H1 (cell line): Measurements from ENCODE around the gene PTPRE. TPM values are rescaled to one million over a fixed set of nuclear protein-coding genes. Genes with fewer than 3 reads are reported as not detected.
A peak's percentile ranks its signal among the peaks of the same experiment; 100 is the strongest.

Experiments used
- CTCF ChIA-PET: fragments of 300-600 bp; sonication (Branson Sonifier 250); formaldehyde crosslinking; loops from one replicate; lab custom pipeline; 2021; ENCODE audit not compliant: partially characterized antibody; lab: Charles Lee
- POLR2A ChIA-PET: fragments of 300-600 bp; sonication (Branson Sonifier 250); formaldehyde crosslinking; loops from one replicate; lab custom pipeline; 2021; ENCODE audit warnings: inconsistent platforms; ENCODE audit not compliant: partially characterized antibody; lab: Charles Lee
- DNase-seq, 2 experiments: peaks; one replicate each; pipeline versions ENCODE4 v3.0.0 to v3.0.0-alpha.2; 2010 to 2022; ENCODE audit warnings: low spot score in 2 of 2, low read depth in 1 of 2, mixed read lengths in 1 of 2
- FAIRE-seq: peaks from 2 replicates; lab custom pipeline; 2011; peaks lifted over from hg19 to GRCh38; lab: Jason Lieb, UNC
- H2AFZ ChIP-seq: 2 replicates; pipeline ENCODE4 v1.8.1; 2012; ENCODE audit warnings: low read length, inconsistent platforms
- H2AK5ac ChIP-seq: 2 replicates; pipeline ENCODE4 v1.6.1; 2013; ENCODE audit warnings: low read depth, low read length
- H2BK120ac ChIP-seq: replicated peaks from 2 replicates; pipeline ENCODE3; 2013; ENCODE audit warnings: low read depth, low read length, inconsistent platforms
- H2BK12ac ChIP-seq: 2 replicates; pipeline ENCODE4 v1.6.1; 2013; ENCODE audit warnings: low read depth, low read length
- H2BK15ac ChIP-seq: 2 replicates; pipeline ENCODE4 v1.6.1; 2013; ENCODE audit warnings: low read length
- H2BK20ac ChIP-seq: 2 replicates; pipeline ENCODE4 v1.6.1; 2013; ENCODE audit warnings: low read length
- H2BK5ac ChIP-seq: 2 replicates; pipeline ENCODE4 v1.6.1; 2013; ENCODE audit warnings: low read depth, low read length
- H3K14ac ChIP-seq: 2 replicates; pipeline ENCODE4 v1.6.1; 2013; ENCODE audit warnings: inconsistent platforms; ENCODE audit not compliant: insufficient read length
- H3K18ac ChIP-seq: 2 replicates; pipeline ENCODE4 v1.6.1; 2013; ENCODE audit warnings: low read length; ENCODE audit errors: extremely low read depth
- H3K23ac ChIP-seq: 2 replicates; pipeline ENCODE4 v1.6.1; 2013; ENCODE audit warnings: inconsistent platforms; ENCODE audit not compliant: insufficient read length
- H3K23me2 ChIP-seq: 2 replicates; pipeline ENCODE4 v1.6.1; 2013; ENCODE audit warnings: low read depth, low read length
- H3K27ac ChIP-seq: 2 replicates; pipeline ENCODE4 v1.6.1; 2011; ENCODE audit warnings: low read depth, low read length, inconsistent platforms
- H3K27me3 ChIP-seq, 4 experiments: replicated peaks in 1 of 4; 1 replicate in 1 of 4; 2 replicates in 3 of 4; pipeline versions ENCODE4 v1.6.1 to v1.8.1; 2011 to 2013; ENCODE audit warnings: low read length in 3 of 4, mild to moderate bottlenecking in 3 of 4, inconsistent platforms in 2 of 4, mixed read lengths in 2 of 4, moderate library complexity in 1 of 4; ENCODE audit not compliant: control insufficient read depth in 3 of 4, insufficient read depth in 3 of 4; ENCODE audit errors: extremely low read depth in 1 of 4
- H3K36me3 ChIP-seq, 4 experiments: 2 replicates each; pipeline versions ENCODE4 v1.6.1 to v1.8.1; 2011 to 2013; ENCODE audit warnings: mild to moderate bottlenecking in 4 of 4, low read length in 3 of 4, moderate library complexity in 2 of 4, control low read depth in 1 of 4, inconsistent platforms in 1 of 4; ENCODE audit not compliant: insufficient read depth in 4 of 4, control insufficient read depth in 2 of 4
- H3K4ac ChIP-seq: replicated peaks from 2 replicates; pipeline ENCODE3; 2013; ENCODE audit warnings: low read length, low read depth, mixed read lengths, inconsistent platforms; ENCODE audit not compliant: insufficient read length
- H3K4me1 ChIP-seq, 4 experiments: replicated peaks in 1 of 4; 1 replicate in 1 of 4; 2 replicates in 3 of 4; pipeline versions ENCODE4 v1.6.1 to v1.8.1; 2011 to 2013; ENCODE audit warnings: low read length in 3 of 4, inconsistent platforms in 2 of 4, mixed read lengths in 1 of 4; ENCODE audit not compliant: insufficient read depth in 4 of 4, control insufficient read depth in 3 of 4
- H3K4me2 ChIP-seq, 2 experiments: 2 replicates each; pipeline versions ENCODE4 v1.6.1 to v1.8.1; 2011 to 2013; ENCODE audit warnings: low read depth in 2 of 2, low read length in 2 of 2, control low read depth in 1 of 2, inconsistent platforms in 1 of 2, mild to moderate bottlenecking in 1 of 2; ENCODE audit not compliant: insufficient read depth in 1 of 2
- H3K4me3 ChIP-seq, 4 experiments: fragments of 200-600, 300-600 bp in 1 of 4; sonication (generic), shearing (Covaris generic), sonication (Bioruptor Twin) in 1 of 4; 2 replicates each; pipeline versions ENCODE4 v1.5.1 to v1.8.1; 2011 to 2016; ENCODE audit warnings: low read length in 4 of 4, low read depth in 3 of 4, control low read depth in 2 of 4, inconsistent platforms in 2 of 4, mild to moderate bottlenecking in 2 of 4, mixed read lengths in 1 of 4, moderate library complexity in 1 of 4; ENCODE audit not compliant: insufficient read depth in 2 of 4; ENCODE audit errors: extremely low read depth in 1 of 4
- H3K56ac ChIP-seq: replicated peaks from 2 replicates; pipeline ENCODE3; 2013; ENCODE audit warnings: low read depth, mild to moderate bottlenecking, mixed read lengths, low read length, inconsistent platforms; ENCODE audit not compliant: insufficient read length
- H3K79me1 ChIP-seq: 2 replicates; pipeline ENCODE4 v1.6.1; 2013; ENCODE audit warnings: low read depth, low read length, control low read depth
- H3K79me2 ChIP-seq, 2 experiments: 2 replicates each; pipeline versions ENCODE4 v1.6.1 to v1.8.1; 2012 to 2013; ENCODE audit warnings: low read length in 2 of 2, mild to moderate bottlenecking in 2 of 2, inconsistent platforms in 1 of 2; ENCODE audit not compliant: insufficient read depth in 2 of 2, control insufficient read depth in 1 of 2
- H3K9ac ChIP-seq, 4 experiments: replicated peaks in 1 of 4; 1 replicate in 1 of 4; 2 replicates in 3 of 4; pipeline versions ENCODE4 v1.6.1 to v1.8.1; 2011 to 2013; ENCODE audit warnings: low read depth in 3 of 4, low read length in 3 of 4, control low read depth in 2 of 4, mild to moderate bottlenecking in 2 of 4, moderate library complexity in 2 of 4, inconsistent platforms in 1 of 4; ENCODE audit errors: extremely low read depth in 1 of 4
- H3K9me3 ChIP-seq, 2 experiments: 2 replicates each; pipeline versions ENCODE4 v1.6.1 to v1.8.1; 2012 to 2013; ENCODE audit warnings: mild to moderate bottlenecking in 2 of 2, moderate library complexity in 2 of 2, control low read depth in 1 of 2, inconsistent platforms in 1 of 2, low read depth in 1 of 2, low read length in 1 of 2, mixed read lengths in 1 of 2; ENCODE audit not compliant: insufficient read depth in 2 of 2
- H4K20me1 ChIP-seq, 2 experiments: replicated peaks in 1 of 2; 2 replicates each; pipeline versions ENCODE3 to v1.8.1; 2011 to 2013; ENCODE audit warnings: inconsistent platforms in 2 of 2, low read length in 2 of 2, mild to moderate bottlenecking in 1 of 2; ENCODE audit not compliant: insufficient read depth in 2 of 2, control insufficient read depth in 1 of 2
- H4K5ac ChIP-seq: 2 replicates; pipeline ENCODE4 v1.6.1; 2013; ENCODE audit warnings: low read length, low read depth, mixed read lengths, inconsistent platforms; ENCODE audit not compliant: insufficient read length
- H4K8ac ChIP-seq: 2 replicates; pipeline ENCODE4 v1.8.0; 2013; ENCODE audit warnings: mild to moderate bottlenecking, moderate library complexity, low read length, inconsistent platforms; ENCODE audit not compliant: insufficient read depth; ENCODE audit errors: extremely low read depth
- H4K91ac ChIP-seq: replicated peaks from 2 replicates; pipeline ENCODE3; 2013; ENCODE audit warnings: low read length, mixed read lengths, inconsistent platforms; ENCODE audit not compliant: insufficient read length
- CTCF ChIP-seq, 3 experiments: IDR thresholded peaks; 1 replicate in 2 of 3; 2 replicates in 1 of 3; pipeline versions ENCODE4 v1.5.1 to v1.6.1; 2011; ENCODE audit warnings: low read length in 3 of 3, mild to moderate bottlenecking in 3 of 3, inconsistent platforms in 2 of 3, low read depth in 1 of 3, moderate library complexity in 1 of 3; ENCODE audit not compliant: insufficient read depth in 1 of 3; ENCODE audit errors: control extremely low read depth in 1 of 3
- RAD21 ChIP-seq, 2 experiments: IDR thresholded peaks in 1 of 2; conservative IDR thresholded peaks in 1 of 2; 2 replicates each; pipeline ENCODE4 v1.6.1; 2011; ENCODE audit warnings: low read depth in 2 of 2, low read length in 2 of 2, improper control_type of control experiment in 1 of 2, inconsistent platforms in 1 of 2, mild to moderate bottlenecking in 1 of 2, moderate library complexity in 1 of 2
- SP4 ChIP-seq: IDR thresholded peaks from 2 replicates; pipeline ENCODE4 v1.6.1; 2012; ENCODE audit warnings: low read length, inconsistent platforms
- WGBS, 2 experiments: shearing (Covaris generic) in 1 of 2; methylation state at CpG; one replicate each; pipeline versions ENCODE4 v1.1.6 to v1.1.7; 2013 to 2015; ENCODE audit warnings: low lambda C conversion rate in 2 of 2, mixed read lengths in 2 of 2, inconsistent platforms in 1 of 2, low coverage in 1 of 2, missing lambda C conversion rate in 1 of 2; ENCODE audit not compliant: insufficient replicate concordance in 2 of 2, insufficient coverage in 1 of 2, insufficient read length in 1 of 2; ENCODE audit errors: extremely low coverage in 1 of 2, missing lambda C conversion rate in 1 of 2; 5-methylcytosine and 5-hydroxymethylcytosine counted together
- polyA plus RNA-seq, 7 experiments: library from polyadenylated mRNA; depleted of rRNA in 3 of 7; stranded (reverse) in 5 of 7; unstranded in 2 of 7; fragments of >200 nt in 5 of 7; fragments of 200-250 nt in 2 of 7; gene quantifications; 1 replicate in 5 of 7; 2 replicates in 1 of 7; 4 replicates in 1 of 7; pipeline versions ENCODE4 v1.2.1 to v1.2.3, GENCODE V29; 2011 to 2013; ENCODE audit warnings: missing spikeins in 2 of 7, mixed read lengths in 2 of 7
- total RNA-seq: library from RNA; stranded (reverse); fragmentation: NEBNext Ultra II Directional; extraction: Animal tissue kit (Norgen Biotek cat#: 25700); gene quantifications from 2 replicates; pipeline ENCODE4 v1.2.1, GENCODE V29; 2021

PTPRE gene
- total and polyA plus RNA-seq, 2 of the 8 experiments (the other 6 are each of a cell fraction or from before 2014, with no cell fraction given): 0.33 to 0.54 TPM

- no peak overlapping the region for H2AFZ ChIP-seq
- peaks cover 4% of the 10 kb centered on the region; the same call in 1 of the 2 replicates for H3K23me2 ChIP-seq
- H2BK12ac ChIP-seq: no peak overlapping the region
- H3K27me3 ChIP-seq: no peaks in the 10 kb centered on the region
- no peaks in the 10 kb centered on the region for H3K9me3 ChIP-seq
- H4K20me1 ChIP-seq: no peaks in the 10 kb centered on the region
- 88% methylated on average over 6 of the region's 6 CpGs; no CpG with 5 or more reads in 1 of the 2 experiments for WGBS, 2 experiments
- H2AK5ac ChIP-seq: no peak overlapping the region
- CTCF ChIA-PET: interaction anchor here (1.0 to 1.6 kb wide), 2 partner anchors 13 to 59 kb away, joined by 4 read pairs; no protein-coding TSS in a partner anchor
- H3K4ac ChIP-seq: no peak overlapping the region
- H4K5ac ChIP-seq: no peak overlapping the region
- no peak overlapping the region for H3K4me3 ChIP-seq
- H2BK15ac ChIP-seq: no peak overlapping the region
- no peak overlapping the region for H3K14ac ChIP-seq
- no peaks in the 10 kb centered on the region for H3K79me2 ChIP-seq
- no peak overlapping the region for H2BK5ac ChIP-seq
- H3K18ac ChIP-seq: no peak overlapping the region
- H3K4me1 ChIP-seq: peaks cover 0 to 3% (median 0%) of the 10 kb centered on the region in 4 experiments; a peak in 1 of 7 replicates
- FAIRE-seq (no peak), DNase-seq (no peak)
- no peak overlapping the region for H3K4me2 ChIP-seq
- no peak overlapping the region for H4K91ac ChIP-seq
- H2BK20ac ChIP-seq: peak overlapping the region; percentile 43; the same call in 1 of the 2 replicates
- H4K8ac ChIP-seq: 0 out of 2 replicates have a peak overlapping the region, but pooled peaks have one; percentile 1
- H3K79me1 ChIP-seq: no peaks in the 10 kb centered on the region
- no peaks in the 10 kb centered on the region for H3K36me3 ChIP-seq
- no peak overlapping the region for H3K27ac ChIP-seq
- TF ChIP-seq RAD21 (IDR thresholded peaks at IDR 0.05 in 1 of 2, conservative IDR thresholded peaks at IDR 0.05 in 1 of 2; ENCODE audit: low read depth in 2 of 2, low read length in 2 of 2) (0 out of 4 replicates have a peak, but pooled peaks of 1 of the 2 experiments have one; percentile 4), CTCF (IDR thresholded peaks at IDR 0.05; ENCODE audit: control extremely low read depth in 1 of 3, insufficient read depth in 1 of 3, low read depth in 1 of 3, low read length in 3 of 3) (peak in 1 of 3 experiments; percentile 2; a peak in 1 of 4 replicates), SP4 (no peak)
- TF ChIP-seq, all 59 proteins: peak for 2
- POLR2A ChIA-PET: interaction anchor here (1.2 kb wide), 1 partner anchor 18 kb away, joined by 5 read pairs; no protein-coding TSS in a partner anchor
- no peak overlapping the region for H3K23ac ChIP-seq
- H2BK120ac ChIP-seq: no peak overlapping the region
- H3K56ac ChIP-seq: no peak overlapping the region
- no peak overlapping the region for H3K9ac ChIP-seq
These were observed 34.1 kb downstream of the PTPRE start for GRCh38 chr10:127940866-127941640.
